ENCODE results near the gene HLA-G.

- TF ChIP-seq, protein P1, sequence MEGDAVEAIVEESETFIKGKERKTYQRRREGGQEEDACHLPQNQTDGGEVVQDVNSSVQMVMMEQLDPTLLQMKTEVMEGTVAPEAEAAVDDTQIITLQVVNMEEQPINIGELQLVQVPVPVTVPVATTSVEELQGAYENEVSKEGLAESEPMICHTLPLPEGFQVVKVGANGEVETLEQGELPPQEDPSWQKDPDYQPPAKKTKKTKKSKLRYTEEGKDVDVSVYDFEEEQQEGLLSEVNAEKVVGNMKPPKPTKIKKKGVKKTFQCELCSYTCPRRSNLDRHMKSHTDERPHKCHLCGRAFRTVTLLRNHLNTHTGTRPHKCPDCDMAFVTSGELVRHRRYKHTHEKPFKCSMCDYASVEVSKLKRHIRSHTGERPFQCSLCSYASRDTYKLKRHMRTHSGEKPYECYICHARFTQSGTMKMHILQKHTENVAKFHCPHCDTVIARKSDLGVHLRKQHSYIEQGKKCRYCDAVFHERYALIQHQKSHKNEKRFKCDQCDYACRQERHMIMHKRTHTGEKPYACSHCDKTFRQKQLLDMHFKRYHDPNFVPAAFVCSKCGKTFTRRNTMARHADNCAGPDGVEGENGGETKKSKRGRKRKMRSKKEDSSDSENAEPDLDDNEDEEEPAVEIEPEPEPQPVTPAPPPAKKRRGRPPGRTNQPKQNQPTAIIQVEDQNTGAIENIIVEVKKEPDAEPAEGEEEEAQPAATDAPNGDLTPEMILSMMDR (IDR thresholded peaks at IDR 0.05), result no peak
- TF ChIP-seq POLR2A (IDR thresholded peaks at IDR 0.05), result no peak
These were observed 35.9 kb upstream of the HLA-G start for GRCh38 chr6:29791786-29792122.

Measured in testis (tissue), 2 donors.